GM23338 (cell line): ENCODE data around the gene CNPY1. TPM values are rescaled to one million over a fixed set of nuclear protein-coding genes. Genes with fewer than 3 reads are reported as not detected.

Source experiments
- ATAC-seq: fragments of 200-7000 bp; cut with Tn5 transposase; 3 replicates; pipeline ENCODE4 v1.9.1; 2020
- DNase-seq: peaks from one replicate; pipeline ENCODE4 v3.0.0-alpha.2; 2015; ENCODE audit warnings: low spot score
- H2AFZ ChIP-seq: fragments of 200-600 bp; sonication (generic); 2 replicates; pipeline ENCODE4 v1.8.0; 2016; ENCODE audit warnings: antibody characterized with exemption, mild to moderate bottlenecking, moderate library complexity
- H3F3A ChIP-seq: fragments of 200-600 bp; sonication (generic); replicated peaks from 2 replicates; pipeline ENCODE4 v1.8.0; 2017; ENCODE audit warnings: antibody characterized with exemption, mixed run types, low read depth
- H3K27ac ChIP-seq: fragments of 200-600 bp; sonication (generic); 2 replicates; pipeline ENCODE4 v1.6.1; 2016; ENCODE audit warnings: low read depth
- H3K27me3 ChIP-seq: fragments of 200-600 bp; sonication (generic); 2 replicates; pipeline ENCODE4 v1.8.0; 2016; ENCODE audit warnings: mild to moderate bottlenecking, mixed run types, moderate library complexity; ENCODE audit not compliant: insufficient read depth
- H3K36me3 ChIP-seq: fragments of 200-600 bp; sonication (generic); 2 replicates; pipeline ENCODE4 v1.8.0; 2016; ENCODE audit warnings: mild to moderate bottlenecking; ENCODE audit not compliant: insufficient read depth
- H3K4me1 ChIP-seq: fragments of 200-600 bp; sonication (generic); 2 replicates; pipeline ENCODE4 v1.8.0; 2016; ENCODE audit warnings: mild to moderate bottlenecking, moderate library complexity; ENCODE audit not compliant: insufficient read depth
- H3K4me2 ChIP-seq: fragments of 200-600 bp; sonication (generic); 2 replicates; pipeline ENCODE4 v1.7.1; 2017; ENCODE audit warnings: mixed run types
- H3K4me3 ChIP-seq: fragments of 200-600 bp; sonication (generic); 2 replicates; pipeline ENCODE4 v1.6.1; 2016; ENCODE audit warnings: mixed run types
- H3K79me2 ChIP-seq: fragments of 200-600 bp; sonication (generic); replicated peaks from 2 replicates; pipeline ENCODE4 v1.8.0; 2017; ENCODE audit warnings: mild to moderate bottlenecking; ENCODE audit not compliant: insufficient read depth
- H3K9me2 ChIP-seq: fragments of 200-600 bp; sonication (generic); 2 replicates; pipeline ENCODE4 v1.8.0; 2017; ENCODE audit not compliant: insufficient read depth
- H4K20me1 ChIP-seq: fragments of 200-600 bp; sonication (generic); replicated peaks from 2 replicates; pipeline ENCODE4 v1.8.0; 2017; ENCODE audit warnings: mild to moderate bottlenecking; ENCODE audit not compliant: insufficient read depth
- H3K27ac Mint-ChIP-seq: 2 replicates; pipeline ENCODE4 v1.8.0; 2020; ENCODE audit warnings: inconsistent platforms, mild to moderate bottlenecking, moderate library complexity, mixed read lengths
- H3K27me3 Mint-ChIP-seq: 3 replicates; pipeline ENCODE4 v1.8.0; 2022; ENCODE audit warnings: low read depth, mild to moderate bottlenecking, moderate library complexity, mixed read lengths, inconsistent platforms; ENCODE audit not compliant: insufficient read depth, poor library complexity
- H3K36me3 Mint-ChIP-seq: 3 replicates; pipeline ENCODE4 v1.8.0; 2021; ENCODE audit warnings: low read depth, mild to moderate bottlenecking, inconsistent platforms, moderate library complexity, mixed read lengths
- H3K4me1 Mint-ChIP-seq: 3 replicates; pipeline ENCODE4 v1.8.0; 2020; ENCODE audit warnings: mild to moderate bottlenecking, inconsistent platforms, mixed read lengths
- H3K4me3 Mint-ChIP-seq: 3 replicates; pipeline ENCODE4 v1.8.0; 2021; ENCODE audit warnings: moderate library complexity, mild to moderate bottlenecking, inconsistent platforms, mixed read lengths
- H3K9me3 Mint-ChIP-seq: 3 replicates; pipeline ENCODE4 v1.8.0; 2020; ENCODE audit warnings: moderate library complexity, mild to moderate bottlenecking, inconsistent platforms, mixed read lengths
- EZH2phosphoT487 ChIP-seq: fragments of 200-600 bp; sonication (generic); IDR thresholded peaks from one replicate; pipeline ENCODE4 v1.8.1; 2018; ENCODE audit warnings: antibody characterized with exemption; ENCODE audit not compliant: unreplicated experiment
- JUNB ChIP-seq: IDR thresholded peaks from one replicate; pipeline ENCODE4 v1.6.1; 2016; ENCODE audit warnings: antibody characterized with exemption; ENCODE audit not compliant: unreplicated experiment
- POLR2AphosphoS5 ChIP-seq: IDR thresholded peaks from 2 replicates; pipeline ENCODE4 v1.6.1; 2016; ENCODE audit warnings: antibody characterized with exemption, low read depth
- STAT1 ChIP-seq: IDR thresholded peaks from one replicate; pipeline ENCODE4 v1.6.1; 2016; ENCODE audit warnings: antibody characterized with exemption; ENCODE audit not compliant: unreplicated experiment
- ZNF114 ChIP-seq: fragments of 250-450 bp; sonication (Bioruptor Pico); IDR thresholded peaks from 2 replicates; pipeline ENCODE4 v1.5.0; 2020; ENCODE audit warnings: mild to moderate bottlenecking, moderate library complexity
- ZNF331 ChIP-seq: fragments of 250-450 bp; sonication (Bioruptor Pico); IDR thresholded peaks from 2 replicates; pipeline ENCODE4 v1.5.0; 2020; ENCODE audit warnings: low read depth, mild to moderate bottlenecking, moderate library complexity
- polyA plus RNA-seq: library from polyadenylated mRNA; unstranded; fragments of >200 nt; fragmentation: Nextera tagmentation; extraction: Ambion mirVana; gene quantifications from 2 replicates; pipeline ENCODE4 v1.2.1, GENCODE V29; 2016
- total RNA-seq: library from RNA; depleted of rRNA; stranded (reverse); fragments of >200 nt; shearing (Covaris generic); gene quantifications from 2 replicates; pipeline ENCODE4 v1.2.3, GENCODE V29; 2014
- TF ChIP-seq, protein P1 (sequence below): fragments of 250-450 bp; sonication (Bioruptor Pico); IDR thresholded peaks from 2 replicates; pipeline ENCODE4 v1.5.0; 2020; ENCODE audit warnings: mild to moderate bottlenecking, moderate library complexity

CNPY1 gene
- total and polyA plus RNA-seq, 2 experiments from 2014 or later = not detected

DNA sequence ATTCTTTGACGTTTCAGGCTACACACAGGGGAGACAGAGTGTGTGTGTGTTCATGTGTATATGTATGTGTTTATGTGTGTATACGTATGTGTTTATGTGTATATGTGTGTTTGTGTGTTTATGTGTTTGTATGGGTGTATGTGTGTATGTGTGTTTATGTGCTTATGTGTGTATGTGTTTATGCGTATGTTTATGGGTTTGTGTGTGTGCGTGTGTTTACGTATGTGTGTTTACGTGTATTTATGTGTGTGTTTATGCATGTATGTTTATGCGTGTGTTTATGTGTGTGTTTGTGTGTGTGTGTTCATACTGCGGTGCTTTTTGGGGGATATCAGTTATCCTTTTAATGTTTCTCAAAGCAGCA, 39.2 kb upstream of the CNPY1 start (continued):
- TF ChIP-seq, protein P1, sequence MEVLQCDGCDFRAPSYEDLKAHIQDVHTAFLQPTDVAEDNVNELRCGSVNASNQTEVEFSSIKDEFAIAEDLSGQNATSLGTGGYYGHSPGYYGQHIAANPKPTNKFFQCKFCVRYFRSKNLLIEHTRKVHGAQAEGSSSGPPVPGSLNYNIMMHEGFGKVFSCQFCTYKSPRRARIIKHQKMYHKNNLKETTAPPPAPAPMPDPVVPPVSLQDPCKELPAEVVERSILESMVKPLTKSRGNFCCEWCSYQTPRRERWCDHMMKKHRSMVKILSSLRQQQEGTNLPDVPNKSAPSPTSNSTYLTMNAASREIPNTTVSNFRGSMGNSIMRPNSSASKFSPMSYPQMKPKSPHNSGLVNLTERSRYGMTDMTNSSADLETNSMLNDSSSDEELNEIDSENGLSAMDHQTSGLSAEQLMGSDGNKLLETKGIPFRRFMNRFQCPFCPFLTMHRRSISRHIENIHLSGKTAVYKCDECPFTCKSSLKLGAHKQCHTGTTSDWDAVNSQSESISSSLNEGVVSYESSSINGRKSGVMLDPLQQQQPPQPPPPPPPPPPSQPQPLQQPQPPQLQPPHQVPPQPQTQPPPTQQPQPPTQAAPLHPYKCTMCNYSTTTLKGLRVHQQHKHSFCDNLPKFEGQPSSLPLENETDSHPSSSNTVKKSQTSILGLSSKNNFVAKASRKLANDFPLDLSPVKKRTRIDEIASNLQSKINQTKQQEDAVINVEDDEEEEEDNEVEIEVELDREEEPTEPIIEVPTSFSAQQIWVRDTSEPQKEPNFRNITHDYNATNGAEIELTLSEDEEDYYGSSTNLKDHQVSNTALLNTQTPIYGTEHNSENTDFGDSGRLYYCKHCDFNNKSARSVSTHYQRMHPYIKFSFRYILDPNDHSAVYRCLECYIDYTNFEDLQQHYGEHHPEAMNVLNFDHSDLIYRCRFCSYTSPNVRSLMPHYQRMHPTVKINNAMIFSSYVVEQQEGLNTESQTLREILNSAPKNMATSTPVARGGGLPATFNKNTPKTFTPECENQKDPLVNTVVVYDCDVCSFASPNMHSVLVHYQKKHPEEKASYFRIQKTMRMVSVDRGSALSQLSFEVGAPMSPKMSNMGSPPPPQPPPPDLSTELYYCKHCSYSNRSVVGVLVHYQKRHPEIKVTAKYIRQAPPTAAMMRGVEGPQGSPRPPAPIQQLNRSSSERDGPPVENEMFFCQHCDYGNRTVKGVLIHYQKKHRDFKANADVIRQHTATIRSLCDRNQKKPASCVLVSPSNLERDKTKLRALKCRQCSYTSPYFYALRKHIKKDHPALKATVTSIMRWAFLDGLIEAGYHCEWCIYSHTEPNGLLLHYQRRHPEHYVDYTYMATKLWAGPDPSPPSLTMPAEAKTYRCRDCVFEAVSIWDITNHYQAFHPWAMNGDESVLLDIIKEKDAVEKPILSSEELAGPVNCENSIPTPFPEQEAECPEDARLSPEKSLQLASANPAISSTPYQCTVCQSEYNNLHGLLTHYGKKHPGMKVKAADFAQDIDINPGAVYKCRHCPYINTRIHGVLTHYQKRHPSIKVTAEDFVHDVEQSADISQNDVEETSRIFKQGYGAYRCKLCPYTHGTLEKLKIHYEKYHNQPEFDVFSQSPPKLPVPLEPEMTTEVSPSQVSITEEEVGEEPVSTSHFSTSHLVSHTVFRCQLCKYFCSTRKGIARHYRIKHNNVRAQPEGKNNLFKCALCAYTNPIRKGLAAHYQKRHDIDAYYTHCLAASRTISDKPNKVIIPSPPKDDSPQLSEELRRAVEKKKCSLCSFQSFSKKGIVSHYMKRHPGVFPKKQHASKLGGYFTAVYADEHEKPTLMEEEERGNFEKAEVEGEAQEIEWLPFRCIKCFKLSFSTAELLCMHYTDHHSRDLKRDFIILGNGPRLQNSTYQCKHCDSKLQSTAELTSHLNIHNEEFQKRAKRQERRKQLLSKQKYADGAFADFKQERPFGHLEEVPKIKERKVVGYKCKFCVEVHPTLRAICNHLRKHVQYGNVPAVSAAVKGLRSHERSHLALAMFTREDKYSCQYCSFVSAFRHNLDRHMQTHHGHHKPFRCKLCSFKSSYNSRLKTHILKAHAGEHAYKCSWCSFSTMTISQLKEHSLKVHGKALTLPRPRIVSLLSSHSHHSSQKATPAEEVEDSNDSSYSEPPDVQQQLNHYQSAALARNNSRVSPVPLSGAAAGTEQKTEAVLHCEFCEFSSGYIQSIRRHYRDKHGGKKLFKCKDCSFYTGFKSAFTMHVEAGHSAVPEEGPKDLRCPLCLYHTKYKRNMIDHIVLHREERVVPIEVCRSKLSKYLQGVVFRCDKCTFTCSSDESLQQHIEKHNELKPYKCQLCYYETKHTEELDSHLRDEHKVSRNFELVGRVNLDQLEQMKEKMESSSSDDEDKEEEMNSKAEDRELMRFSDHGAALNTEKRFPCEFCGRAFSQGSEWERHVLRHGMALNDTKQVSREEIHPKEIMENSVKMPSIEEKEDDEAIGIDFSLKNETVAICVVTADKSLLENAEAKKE (CRISPR knock-in tag) = no peak
- TF ChIP-seq JUNB = no peak

DNA sequence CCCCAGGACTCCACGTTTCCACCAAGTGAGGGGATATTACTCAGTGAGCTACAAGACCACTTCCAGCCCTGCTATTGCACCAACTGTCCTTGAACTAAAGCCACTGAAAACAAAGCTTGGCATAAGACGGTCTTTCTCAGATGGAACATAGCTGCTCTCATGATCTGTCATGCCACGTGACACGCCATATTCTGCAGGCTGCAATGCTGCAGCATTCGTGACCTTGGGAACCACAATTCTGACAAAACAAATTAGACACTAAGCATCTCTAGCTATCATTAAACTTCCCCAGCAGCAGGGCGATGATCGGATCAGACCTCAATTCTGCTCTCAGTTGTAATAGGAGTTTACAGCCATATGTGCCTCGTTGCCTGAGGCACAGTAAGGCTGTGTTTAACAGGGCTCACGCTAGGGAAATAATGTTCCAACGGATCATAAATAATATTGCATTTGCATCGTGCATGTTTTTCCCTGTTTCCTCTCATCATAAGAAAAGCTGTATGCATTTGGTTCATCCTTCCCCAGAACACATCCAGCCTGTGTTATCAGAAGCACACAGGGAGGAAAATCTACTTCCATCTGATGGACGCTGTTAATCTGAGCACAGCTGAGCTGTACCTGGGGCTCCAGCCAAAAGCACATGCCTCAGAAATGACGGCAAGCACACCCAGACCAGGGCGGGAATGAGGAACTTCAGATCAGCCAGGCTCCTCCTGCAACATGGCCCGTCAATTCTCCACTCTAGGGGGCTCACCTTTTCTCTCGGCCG, 38.6 kb upstream of the CNPY1 start:
- Mint-ChIP-seq H3K27ac (no peak overlapping the region), H3K4me3 (no peak overlapping the region), H3K27me3 (peaks cover 14% of the 10 kb centered on the region), H3K36me3 (no peaks in the 10 kb centered on the region), H3K9me3 (no peaks in the 10 kb centered on the region), H3K4me1 (peaks cover 4% of the 10 kb centered on the region)
- Histone ChIP-seq H3K27me3 (no peaks in the 10 kb centered on the region), H3K27ac (no peak overlapping the region), H3K79me2 (no peaks in the 10 kb centered on the region), H3K4me3 (no peak overlapping the region), H3K4me1 (no peaks in the 10 kb centered on the region), H3K4me2 (no peak overlapping the region), H2AFZ (no peak overlapping the region), H4K20me1 (no peaks in the 10 kb centered on the region), H3K36me3 (no peaks in the 10 kb centered on the region), H3K9me2 (no peaks in the 10 kb centered on the region), H3F3A (no peaks in the 10 kb centered on the region)
- ATAC-seq (no peak), DNase-seq (no peak)
- TF ChIP-seq EZH2phosphoT487 (no peak), ZNF331 (CRISPR knock-in tag) (no peak), POLR2AphosphoS5 (no peak), STAT1 (no peak), JUNB (no peak), ZNF114 (CRISPR knock-in tag) (no peak)
- TF ChIP-seq, protein P1 (CRISPR knock-in tag) = no peak
